ENCODE results near the gene CCDC78. TPM values are rescaled to one million over a fixed set of nuclear protein-coding genes. Genes with fewer than 3 reads are reported as not detected.

Gene CCDC78
- total and polyA plus RNA-seq, 2 of the 13 experiments (the other 11 are each of a cell fraction or from before 2014, with no cell fraction given), result 0.53 to 1.5 TPM

DNA sequence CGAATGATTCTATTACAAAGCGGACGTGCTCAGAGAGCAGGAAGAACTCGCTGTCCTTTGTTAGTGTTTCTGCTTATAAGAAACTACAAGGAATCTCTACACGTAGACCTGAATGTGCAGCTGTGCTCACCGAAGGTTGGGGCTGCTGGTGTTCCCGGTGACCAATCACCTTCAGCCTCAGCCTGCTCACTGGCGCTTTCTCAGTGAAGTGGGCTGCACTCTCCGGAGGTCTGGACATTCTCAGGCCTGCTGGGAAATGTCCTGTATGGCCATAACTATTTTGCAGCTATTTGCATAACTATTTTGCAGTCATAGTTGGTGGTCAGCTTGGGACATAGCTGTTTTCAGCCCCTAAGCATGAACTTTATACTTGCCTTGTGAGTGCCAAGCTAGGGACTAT is 24.2 kb upstream of the CCDC78 start (continued):
- TF ChIP-seq, protein P1, sequence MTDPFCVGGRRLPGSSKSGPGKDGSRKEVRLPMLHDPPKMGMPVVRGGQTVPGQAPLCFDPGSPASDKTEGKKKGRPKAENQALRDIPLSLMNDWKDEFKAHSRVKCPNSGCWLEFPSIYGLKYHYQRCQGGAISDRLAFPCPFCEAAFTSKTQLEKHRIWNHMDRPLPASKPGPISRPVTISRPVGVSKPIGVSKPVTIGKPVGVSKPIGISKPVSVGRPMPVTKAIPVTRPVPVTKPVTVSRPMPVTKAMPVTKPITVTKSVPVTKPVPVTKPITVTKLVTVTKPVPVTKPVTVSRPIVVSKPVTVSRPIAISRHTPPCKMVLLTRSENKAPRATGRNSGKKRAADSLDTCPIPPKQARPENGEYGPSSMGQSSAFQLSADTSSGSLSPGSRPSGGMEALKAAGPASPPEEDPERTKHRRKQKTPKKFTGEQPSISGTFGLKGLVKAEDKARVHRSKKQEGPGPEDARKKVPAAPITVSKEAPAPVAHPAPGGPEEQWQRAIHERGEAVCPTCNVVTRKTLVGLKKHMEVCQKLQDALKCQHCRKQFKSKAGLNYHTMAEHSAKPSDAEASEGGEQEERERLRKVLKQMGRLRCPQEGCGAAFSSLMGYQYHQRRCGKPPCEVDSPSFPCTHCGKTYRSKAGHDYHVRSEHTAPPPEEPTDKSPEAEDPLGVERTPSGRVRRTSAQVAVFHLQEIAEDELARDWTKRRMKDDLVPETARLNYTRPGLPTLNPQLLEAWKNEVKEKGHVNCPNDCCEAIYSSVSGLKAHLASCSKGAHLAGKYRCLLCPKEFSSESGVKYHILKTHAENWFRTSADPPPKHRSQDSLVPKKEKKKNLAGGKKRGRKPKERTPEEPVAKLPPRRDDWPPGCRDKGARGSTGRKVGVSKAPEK (CRISPR knock-in tag; IDR thresholded peaks at IDR 0.05; ENCODE audit: borderline replicate concordance), result no peak
- TF ChIP-seq NFYC (CRISPR knock-in tag; IDR thresholded peaks at IDR 0.05), result no peak
- no peak for TF ChIP-seq DZIP1 (CRISPR knock-in tag; IDR thresholded peaks at IDR 0.05)
- no peak for TF ChIP-seq RFX3 (CRISPR knock-in tag; IDR thresholded peaks at IDR 0.05)
- no peak for TF ChIP-seq YEATS4 (CRISPR knock-in tag; IDR thresholded peaks at IDR 0.05; ENCODE audit: borderline replicate concordance)
- no peak for TF ChIP-seq ZNF841 (CRISPR knock-in tag; IDR thresholded peaks at IDR 0.05; ENCODE audit: borderline replicate concordance)
- no peak for TF ChIP-seq ZNF496 (CRISPR knock-in tag; IDR thresholded peaks at IDR 0.05; ENCODE audit: insufficient replicate concordance)
- no peak for TF ChIP-seq PRDM4 (CRISPR knock-in tag; IDR thresholded peaks at IDR 0.05; ENCODE audit: borderline replicate concordance)
